Smooth muscle cell of the brain vasculature (primary cell): ENCODE results near the gene FAM72A.
"Not testable (repeated sequence)": the region's sequence is repeated elsewhere in the genome, so short reads cannot be mapped to it uniquely, and the experiment has no call there.

Experiments
- DNase-seq: peaks from one replicate; pipeline ENCODE4 v3.0.0-alpha.2; 2012; ENCODE audit warnings: low read depth, low spot score

The FAM72A gene

GRCh38 chr1:206215600-206216392, 13.2 kb upstream of the FAM72A start:
- not testable (repeated sequence) for DNase-seq

DNA sequence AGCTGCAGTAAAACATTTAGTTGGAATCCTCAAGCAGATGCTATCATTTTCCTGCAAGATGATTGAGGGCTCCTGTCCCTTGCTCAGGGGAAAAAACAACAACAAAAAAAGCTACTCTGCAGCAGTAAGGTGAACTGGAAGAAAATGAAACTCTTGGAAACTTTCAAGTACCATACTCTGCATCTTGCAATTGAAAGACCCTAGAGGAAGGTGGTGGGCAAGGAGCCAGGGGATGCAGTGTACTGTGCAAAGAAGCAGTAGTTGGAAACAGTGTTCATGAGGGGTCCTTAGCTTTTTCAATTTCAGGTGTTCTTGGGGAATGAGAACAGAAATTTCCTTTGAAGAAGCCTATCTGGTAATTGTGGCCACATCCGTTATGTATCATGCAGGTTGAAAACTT, 8.2 kb upstream of the FAM72A start:
- not testable (repeated sequence) for DNase-seq

DNA sequence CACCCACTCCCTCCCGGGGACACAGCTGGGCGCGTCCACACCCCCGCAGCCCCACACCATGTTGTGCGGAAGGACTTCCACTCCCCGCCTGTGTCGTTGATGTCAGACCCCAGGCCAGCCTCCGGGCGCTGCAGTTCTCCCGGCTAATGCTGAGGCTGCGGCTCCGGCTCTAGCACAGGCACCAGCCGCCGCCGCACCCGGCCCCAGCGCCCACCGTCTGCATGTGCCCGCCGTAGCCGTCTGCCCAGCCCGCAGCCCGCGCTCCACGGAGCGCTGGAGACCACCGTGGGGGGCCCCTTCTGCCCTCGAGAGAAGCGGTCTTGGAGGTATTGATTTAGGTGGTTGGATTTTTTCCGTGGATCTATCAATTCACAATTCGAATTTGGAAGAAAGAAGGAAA, 2.9 kb upstream of the FAM72A start:
- DNase-seq: not testable (repeated sequence)

DNA sequence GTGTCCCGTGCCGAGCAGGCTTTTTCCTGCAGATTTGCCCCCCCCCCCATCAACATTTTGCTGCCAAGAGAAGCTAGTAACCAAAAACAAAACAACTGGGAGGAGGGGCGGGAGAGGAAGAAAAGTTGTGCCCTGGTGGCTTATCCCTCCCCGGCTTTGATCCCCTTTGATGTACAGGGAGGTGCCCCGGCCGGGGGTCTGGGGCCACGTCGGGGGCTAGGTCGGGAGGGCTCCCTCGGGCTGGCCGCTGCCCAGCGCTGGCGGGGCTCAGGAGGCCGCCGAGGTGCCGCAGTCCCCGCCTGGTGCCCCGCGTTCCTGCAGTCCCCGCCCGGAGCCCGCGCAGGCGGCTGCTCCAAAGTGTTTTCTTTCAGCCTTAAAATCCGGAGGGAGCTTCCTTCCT, 2.2 kb upstream of the FAM72A start:
- peak; percentile 7 for DNase-seq

- not testable (repeated sequence) for DNase-seq
Measured at GRCh38 chr1:206204159-206204511, 1.5 kb upstream of the FAM72A start.

DNA sequence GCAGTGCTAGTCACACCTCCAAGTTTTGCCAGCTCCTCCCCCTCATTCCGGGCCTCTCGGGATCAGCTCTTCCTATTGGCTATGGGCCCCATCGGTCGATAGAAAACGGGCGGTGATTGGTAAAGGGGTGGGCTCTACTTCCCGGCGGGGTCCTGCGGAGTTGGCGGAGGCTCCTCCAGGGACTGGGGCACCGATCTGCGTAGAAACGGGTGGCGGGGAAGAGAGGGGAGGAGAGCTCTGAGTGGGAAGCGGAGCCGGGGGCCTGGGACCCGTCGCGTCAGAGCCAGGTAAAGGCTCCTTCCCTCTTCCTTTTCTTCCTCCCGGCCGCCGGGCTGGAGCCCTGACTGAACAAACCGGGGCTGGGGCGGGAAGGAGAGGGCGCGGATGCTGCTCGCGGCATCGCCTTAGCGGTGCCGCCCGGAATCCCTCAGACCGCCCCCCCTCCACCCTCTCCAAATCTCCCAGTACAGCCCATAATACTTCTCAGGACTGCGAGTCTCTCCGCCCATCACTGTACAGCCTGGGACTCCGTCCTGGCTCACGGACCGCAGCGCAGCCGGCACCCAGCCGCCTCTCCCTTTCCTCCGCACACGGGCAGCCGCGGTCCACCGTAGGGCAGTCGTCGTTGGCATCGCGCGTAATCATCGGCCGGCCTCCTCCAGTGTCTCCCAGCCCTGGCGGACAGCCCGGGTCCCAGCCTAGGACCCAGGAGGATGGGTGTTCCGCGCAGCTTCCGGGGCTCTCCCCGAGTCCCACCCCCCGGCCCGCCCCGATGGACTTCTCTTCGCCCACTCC, 922 bp upstream of the FAM72A start, which contains the start of gene SRGAP2:
TSS of gene SRGAP2 (plus strand) at position 178 of the 795 bp plus-strand sequence. CDS start 2,430 bp downstream, outside the sequence.
- DNase-seq: not testable (repeated sequence)

- DNase-seq: not testable (repeated sequence)
Measured at GRCh38 chr1:206196748-206197424, 5.8 kb downstream of the FAM72A start.

- not testable (repeated sequence) for DNase-seq
Measured at GRCh38 chr1:206195182-206195581, 7.5 kb downstream of the FAM72A start.

GRCh38 chr1:206186826-206187225, 15.8 kb downstream of the FAM72A start:
- DNase-seq: not testable (repeated sequence)

DNA sequence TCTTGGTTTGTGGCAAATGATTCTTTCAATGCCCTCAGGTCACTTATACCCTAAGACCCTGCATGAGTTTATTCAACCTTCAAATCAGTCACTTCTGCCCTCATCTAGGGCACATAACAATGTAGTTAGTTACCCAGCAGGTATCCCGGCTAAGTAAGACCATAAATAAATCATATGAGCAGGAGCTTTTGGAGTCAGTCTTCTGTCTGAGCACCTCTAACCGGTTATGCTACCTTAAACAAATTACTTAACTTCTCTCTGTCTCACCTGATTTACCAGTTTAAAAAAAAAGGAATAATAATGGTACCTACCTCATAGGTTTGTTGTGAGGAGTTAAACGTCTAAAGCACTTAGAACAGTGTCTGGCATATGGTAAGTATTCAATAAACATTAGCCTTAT, 16.9 kb downstream of the FAM72A start:
- not testable (repeated sequence) for DNase-seq

- DNase-seq: not testable (repeated sequence)
Measured at GRCh38 chr1:206183788-206184187, 18.9 kb downstream of the FAM72A start.

GRCh38 chr1:206182368-206183317, 20.0 kb downstream of the FAM72A start:
- not testable (repeated sequence) for DNase-seq

DNA sequence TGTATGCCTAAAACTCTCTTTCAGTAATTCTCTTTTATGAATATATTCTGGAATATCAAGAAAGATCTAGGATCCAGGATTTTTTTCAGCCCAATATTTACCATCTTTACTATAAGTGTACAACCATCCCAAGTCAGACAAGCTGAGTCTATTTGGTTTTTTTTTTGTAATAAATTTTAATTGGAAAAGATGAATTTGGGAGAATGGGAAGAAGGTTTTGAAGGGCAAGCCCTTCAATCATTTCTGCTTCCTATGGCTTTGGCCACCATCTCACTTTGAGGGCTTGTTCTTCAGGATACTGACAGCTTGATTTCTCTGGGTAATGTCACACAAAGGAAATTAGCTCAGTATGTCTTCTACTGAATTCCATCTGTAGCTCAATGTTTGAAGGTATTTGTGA, 23.0 kb downstream of the FAM72A start:
- DNase-seq: not testable (repeated sequence)

GRCh38 chr1:206178061-206178989, 24.3 kb downstream of the FAM72A start:
- DNase-seq: not testable (repeated sequence)

- not testable (repeated sequence) for DNase-seq
Measured at GRCh38 chr1:206176114-206176502, 26.5 kb downstream of the FAM72A start.

DNA sequence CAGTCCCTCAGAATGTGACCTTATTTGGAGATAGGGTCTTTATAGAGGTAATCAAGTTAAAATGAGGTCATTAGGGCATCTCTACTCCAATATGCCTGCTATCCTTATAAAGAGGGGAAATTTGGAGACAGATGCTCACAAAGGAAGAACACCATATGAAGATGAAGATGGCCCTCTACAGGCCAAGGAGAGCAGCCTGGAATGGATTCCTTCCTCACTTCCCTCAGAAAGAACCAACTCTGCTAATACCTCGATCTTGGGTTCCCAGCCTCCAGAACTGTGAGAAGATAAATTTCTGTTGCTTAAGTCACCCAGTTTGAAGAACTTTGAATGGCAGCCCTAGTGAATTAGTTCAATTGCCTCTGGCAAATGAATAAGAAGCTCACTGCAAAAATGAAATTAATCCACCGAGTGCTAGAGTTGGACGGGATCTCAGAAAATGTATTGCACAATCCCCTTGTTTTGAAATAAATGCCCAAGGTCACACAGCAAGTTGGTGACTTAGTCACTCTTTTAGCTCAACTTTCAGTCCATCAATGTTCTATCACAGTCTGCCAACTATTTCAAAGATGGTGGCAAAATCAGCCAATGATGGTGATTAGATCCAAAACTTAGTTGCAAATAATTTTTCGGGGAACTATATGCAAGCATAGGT, 27.1 kb downstream of the FAM72A start:
- not testable (repeated sequence) for DNase-seq

- DNase-seq: not testable (repeated sequence)
Measured at GRCh38 chr1:206174182-206174868, 28.3 kb downstream of the FAM72A start.

DNA sequence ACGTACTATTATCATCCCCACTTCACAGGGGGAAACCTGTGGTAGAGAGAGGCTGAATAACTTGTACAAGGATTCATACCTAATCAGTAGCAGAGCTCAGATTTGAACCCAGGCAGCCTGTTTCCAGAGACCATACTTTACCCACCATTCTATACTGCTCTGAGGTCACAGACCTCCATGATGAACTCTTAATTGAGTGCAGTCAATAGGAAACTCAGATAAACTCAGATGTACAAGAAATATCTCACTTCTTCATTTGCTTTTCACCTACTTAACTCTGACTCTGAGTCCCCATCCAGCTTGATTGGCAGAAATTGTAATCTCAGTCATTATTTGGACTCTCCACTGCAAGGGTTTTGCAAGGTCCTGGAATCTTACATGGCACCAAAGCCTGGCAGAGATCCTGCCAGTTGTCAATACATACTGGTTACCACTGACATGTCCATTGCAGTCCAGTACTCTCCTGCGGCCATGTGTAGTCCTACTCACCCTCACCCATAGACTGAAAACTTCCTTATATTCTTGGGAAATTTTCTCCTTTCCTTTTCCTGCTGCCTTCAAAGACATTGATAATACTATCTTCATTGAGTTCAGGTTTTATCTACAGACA, 29.4 kb downstream of the FAM72A start:
- not testable (repeated sequence) for DNase-seq
